Left colon (tissue), 2 donors: Measurements from ENCODE around the gene TRAM2. TPM values are rescaled to one million over a fixed set of nuclear protein-coding genes. Genes with fewer than 3 reads are reported as not detected.
A peak's percentile ranks its signal among the peaks of the same experiment; 100 is the strongest.

Experiments
- ATAC-seq: fragments of 200-7000 bp; cut with Tn5 transposase; one replicate; pipeline ENCODE4 v1.9.1; 2020; ENCODE audit warnings: mild to moderate bottlenecking, moderate library complexity
- DNase-seq, 2 donors: peaks; one replicate each; pipeline ENCODE4 v3.0.0-alpha.2; 2020
- intact Hi-C, 2 donors: fragments of 100-400 bp; cut with DNase I in 1 of 2; cut with micrococcal nuclease in 1 of 2; formaldehyde crosslinking; loops; one replicate each; pipeline versions ENCODE4 v1.11.2 to v1.14.0; 2022; cut with DNase I, micrococcal nuclease
- total RNA-seq, 2 donors: library from RNA; stranded (reverse); fragmentation: NEBNext Ultra II Directional; extraction: Animal tissue kit (Norgen Biotek cat#: 25700); gene quantifications; one replicate each; pipeline ENCODE4 v1.2.1, GENCODE V29; 2021
- donor health status: DM: no; HTN: no; CAD: no.
- donor health status: DM: yes; HTN: yes; CAD: no.

TRAM2 gene
- total RNA-seq, 2 donors from 2014 or later, result 15.3 to 23.7 TPM

DNA sequence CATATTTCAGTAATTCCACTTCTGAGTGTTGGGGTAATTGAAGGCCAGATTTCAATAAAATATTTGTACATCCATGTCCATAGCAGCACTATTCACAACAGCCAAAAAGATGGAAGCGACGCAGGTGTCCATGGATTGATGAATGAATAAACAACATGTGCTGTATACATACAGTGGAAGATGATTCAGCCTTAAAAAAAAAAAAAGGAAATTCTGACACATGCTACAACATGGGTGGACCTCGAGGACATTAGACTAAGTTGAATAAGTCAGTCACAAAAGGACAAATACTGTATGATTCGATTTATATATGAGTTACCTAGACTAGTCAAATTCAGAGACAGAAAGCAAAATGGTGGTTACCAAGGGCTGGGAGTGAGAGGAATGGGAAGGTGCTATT lies 57.2 kb downstream of the TRAM2 start:
- DNase-seq, result no peak
- intact Hi-C loops, result loop anchor here in 1 of 2 donors (10.0 kb wide), 1 partner anchor 95 kb away; the partner anchor contains the start of gene EFHC1
- no peak for ATAC-seq

DNA sequence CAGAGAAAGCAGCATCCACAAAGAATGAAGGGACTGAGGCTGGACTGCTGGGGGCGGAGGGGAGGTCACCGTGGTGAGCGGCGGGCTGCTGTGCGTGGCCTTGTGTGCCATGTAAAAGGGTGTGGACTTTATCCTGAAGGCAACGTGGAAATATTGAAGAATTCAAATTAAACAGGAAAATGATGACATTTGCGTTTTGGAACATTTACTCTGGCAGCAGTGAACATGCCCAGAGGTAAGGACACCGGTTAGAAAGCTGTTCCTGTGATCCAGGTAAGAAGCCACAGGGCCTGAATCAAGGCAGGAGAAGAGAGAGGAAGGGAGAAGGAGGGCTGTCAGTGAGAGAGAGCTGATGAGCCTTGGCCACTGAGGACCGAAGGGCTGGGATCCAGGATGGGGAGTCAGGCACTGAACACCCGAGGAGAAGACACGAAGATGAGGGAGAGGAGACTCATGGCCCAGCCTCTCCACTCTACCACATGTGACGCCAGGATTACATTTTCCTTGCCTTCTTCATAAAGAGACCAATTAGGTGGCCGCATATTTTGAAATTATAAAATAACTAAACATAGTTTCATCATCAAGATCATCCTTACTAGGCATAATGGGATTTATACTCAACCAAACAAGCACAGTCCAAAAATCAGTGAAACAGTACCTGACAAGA lies 58.4 kb downstream of the TRAM2 start:
- ATAC-seq (no peak), DNase-seq (no peak)
- intact Hi-C loops, result loop anchor here in 1 of 2 donors (10.0 kb wide), 1 partner anchor 94 kb away; the partner anchor contains the start of gene EFHC1

DNA sequence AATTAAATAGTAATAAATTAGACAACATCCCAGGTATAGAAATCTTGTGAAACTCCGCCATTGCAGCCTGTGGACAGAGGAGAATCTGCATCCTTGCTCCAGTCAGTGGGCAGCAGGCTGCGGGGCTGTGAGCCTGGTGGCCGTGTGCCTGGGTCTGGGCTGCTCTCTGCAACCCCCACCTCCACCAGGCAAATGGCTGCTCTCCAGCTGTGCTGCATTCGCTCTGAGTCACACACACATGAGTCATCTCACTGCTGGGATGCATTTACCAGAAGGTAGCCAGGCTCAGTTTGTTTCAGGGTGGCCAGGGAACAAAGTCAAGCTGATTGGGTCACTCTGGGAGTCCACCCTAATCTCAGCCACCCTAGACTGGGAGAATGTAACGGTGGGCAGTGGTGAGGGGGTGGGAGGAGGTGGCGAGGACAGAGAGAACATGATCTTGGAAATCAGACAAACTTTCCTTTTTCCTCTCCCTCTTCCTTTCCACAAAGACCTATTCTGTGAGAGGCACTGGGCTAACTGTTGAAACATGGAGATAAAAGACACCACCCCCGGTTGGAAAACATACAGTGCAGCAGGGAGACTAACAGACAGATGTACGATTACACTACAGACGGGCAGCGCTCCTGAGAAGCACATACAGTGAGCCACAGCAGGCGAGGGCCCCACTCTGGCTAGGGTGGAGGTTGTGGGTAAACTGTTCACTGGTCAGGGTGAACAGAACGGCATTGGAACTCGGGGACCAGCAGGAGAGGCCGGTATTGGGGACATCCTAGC lies 59.2 kb downstream of the TRAM2 start:
- ATAC-seq, result peak; percentile 75
- intact Hi-C loops, result loop anchor here in 1 of 2 donors (10.0 kb wide), 1 partner anchor 93 kb away; the partner anchor contains the start of gene EFHC1
- peak; percentile 61 to 84 for DNase-seq

DNA sequence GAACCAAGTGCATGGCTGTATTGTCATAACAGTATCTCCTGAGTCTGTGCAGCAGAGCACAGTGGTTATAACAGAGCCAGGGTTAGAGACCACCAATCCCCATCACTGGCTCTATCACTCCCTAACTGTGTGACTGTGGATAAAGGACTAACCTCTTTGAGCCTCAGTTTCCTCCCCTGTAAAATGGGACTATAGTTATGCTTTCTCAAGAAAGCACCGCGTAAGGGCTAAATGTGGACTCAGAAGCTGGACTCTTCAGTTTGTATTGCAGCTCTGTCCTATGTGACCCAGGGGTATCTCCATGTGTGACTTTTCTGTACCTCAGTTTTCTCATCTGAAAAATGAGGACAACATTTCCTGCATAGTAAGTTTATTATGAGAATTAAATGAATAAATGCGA lies 59.9 kb downstream of the TRAM2 start:
- intact Hi-C loops, result loop anchor here in 1 of 2 donors (10.0 kb wide), 1 partner anchor 92 kb away; the partner anchor contains the start of gene EFHC1
- DNase-seq (no peak), ATAC-seq (no peak)

DNA sequence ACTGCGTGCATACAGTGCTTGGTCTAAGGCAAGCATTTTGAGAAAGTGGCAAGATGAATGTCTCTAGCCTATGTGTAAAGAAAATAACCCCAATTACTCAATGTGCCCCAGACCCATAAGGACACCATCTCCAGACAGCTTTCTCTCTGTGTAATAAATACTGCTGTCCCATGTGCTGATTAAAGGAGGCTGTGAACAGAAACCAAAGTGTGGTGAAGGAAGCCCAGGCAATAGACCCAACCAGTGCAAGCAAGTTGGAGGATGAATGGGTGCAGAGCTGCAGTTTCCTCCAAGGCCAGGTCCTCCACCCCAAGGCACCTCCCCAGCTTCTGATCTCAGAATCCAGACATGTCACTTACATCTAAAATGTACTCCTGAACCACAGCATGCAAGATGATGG lies 60.6 kb downstream of the TRAM2 start:
- DNase-seq (no peak), ATAC-seq (no peak)
- intact Hi-C loops, result loop anchor here in 1 of 2 donors (10.0 kb wide), 1 partner anchor 91 kb away; the partner anchor contains the start of gene EFHC1

DNA sequence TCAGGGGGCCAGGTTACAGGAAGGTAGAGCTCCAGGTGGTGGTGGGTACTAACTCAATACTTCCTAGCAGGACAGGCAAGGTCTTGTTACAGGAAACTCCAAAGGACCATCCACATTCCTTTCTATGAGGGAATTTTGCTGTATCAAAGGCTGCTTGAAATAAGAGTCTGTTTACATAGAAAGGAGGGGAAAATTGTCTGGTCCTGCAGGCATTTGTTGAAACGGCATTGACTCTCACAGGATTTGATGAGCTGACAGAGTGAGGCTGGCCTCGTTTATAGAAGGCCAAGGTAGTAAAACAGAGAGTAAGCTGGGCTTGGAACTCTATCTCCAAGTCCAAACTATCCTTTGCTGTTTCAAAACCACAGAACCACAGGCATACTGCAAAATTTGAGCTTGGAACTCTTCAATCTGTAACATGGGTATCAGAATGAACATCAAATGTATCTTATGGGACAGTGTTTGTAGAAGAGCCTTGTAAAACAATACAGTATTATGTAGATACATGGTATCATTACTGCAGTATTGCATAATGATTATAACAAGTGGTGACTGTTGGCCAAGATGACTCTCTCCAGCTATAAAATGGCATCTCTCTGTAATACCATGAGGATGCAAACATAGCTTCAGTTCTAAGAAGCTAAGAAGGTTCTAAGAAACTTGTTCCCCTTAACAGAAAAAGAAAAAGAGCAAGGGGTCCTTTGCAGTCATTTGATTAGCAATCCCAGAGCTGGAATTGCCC lies 61.5 kb downstream of the TRAM2 start:
- peak; percentile 53 for ATAC-seq
- intact Hi-C loops, result loop anchor here in 1 of 2 donors (10.0 kb wide), 1 partner anchor 91 kb away; the partner anchor contains the start of gene EFHC1
- DNase-seq, result no peak

DNA sequence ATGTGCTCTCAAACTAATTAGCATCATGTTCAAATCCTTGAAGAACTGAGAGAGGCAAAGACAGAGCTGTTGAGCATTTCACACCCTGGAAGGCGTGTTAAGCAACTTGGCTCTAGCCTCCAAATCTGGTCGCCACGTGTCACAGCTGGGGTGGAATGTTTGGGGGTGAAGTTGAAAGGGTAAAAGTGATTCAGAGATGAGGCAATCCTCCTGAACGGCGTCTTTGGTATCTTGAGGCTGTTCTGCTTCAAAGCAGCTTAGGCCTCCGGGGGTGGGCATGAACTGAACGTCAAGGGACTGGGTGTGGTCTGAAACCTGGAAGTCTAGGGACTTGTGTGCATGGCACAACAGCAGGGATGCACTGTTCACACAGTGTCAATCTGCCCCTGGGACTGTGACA lies 62.3 kb downstream of the TRAM2 start:
- ATAC-seq (no peak), DNase-seq (no peak)
- intact Hi-C loops, result loop anchor here in 1 of 2 donors (10.0 kb wide), 1 partner anchor 90 kb away; the partner anchor contains the start of gene EFHC1

DNA sequence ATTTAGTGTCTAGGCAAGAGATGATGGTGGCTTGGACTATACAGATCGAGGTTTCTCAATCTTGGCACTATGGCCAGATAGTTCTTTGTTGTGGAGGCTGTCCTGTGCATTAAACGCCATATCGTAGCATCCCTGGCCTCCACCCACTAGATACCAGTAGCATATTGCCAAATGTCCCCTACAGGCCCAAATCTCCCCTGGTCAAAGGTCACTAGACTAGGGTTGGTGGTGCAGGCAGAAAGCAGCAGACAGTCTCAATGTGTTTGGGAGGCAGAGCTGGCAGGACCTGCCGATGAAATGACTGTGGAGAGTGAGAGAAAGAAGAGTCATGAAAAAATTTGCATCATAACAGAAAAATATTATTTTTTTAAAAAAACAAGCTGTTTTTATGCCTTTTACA lies 63.0 kb downstream of the TRAM2 start:
- DNase-seq, result no peak
- intact Hi-C loops, result loop anchor here in 1 of 2 donors (10.0 kb wide), 1 partner anchor 89 kb away; the partner anchor contains the start of gene EFHC1
- ATAC-seq, result no peak

DNA sequence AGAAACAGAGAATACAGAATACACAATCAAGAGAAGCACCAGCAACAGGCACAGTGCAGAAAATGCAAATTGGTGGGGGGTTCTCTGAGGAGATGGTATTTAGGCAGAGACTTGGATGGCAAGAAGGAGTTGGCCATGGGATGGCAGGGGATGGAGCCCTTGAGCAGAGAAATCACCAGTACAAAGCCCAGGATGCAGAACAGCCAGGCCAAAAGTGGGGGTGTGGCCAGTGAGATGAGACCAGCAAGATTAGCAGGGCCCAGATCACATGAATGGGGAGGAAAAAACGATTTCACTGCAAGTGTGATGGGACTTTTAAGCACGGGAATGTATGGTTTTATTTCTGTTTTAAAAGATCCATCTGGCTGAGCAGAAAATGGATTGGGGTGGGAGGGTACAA lies 63.4 kb downstream of the TRAM2 start:
- ATAC-seq (no peak), DNase-seq (no peak)
- intact Hi-C loops, result loop anchor here in 1 of 2 donors (10.0 kb wide), 1 partner anchor 89 kb away; the partner anchor contains the start of gene EFHC1

DNA sequence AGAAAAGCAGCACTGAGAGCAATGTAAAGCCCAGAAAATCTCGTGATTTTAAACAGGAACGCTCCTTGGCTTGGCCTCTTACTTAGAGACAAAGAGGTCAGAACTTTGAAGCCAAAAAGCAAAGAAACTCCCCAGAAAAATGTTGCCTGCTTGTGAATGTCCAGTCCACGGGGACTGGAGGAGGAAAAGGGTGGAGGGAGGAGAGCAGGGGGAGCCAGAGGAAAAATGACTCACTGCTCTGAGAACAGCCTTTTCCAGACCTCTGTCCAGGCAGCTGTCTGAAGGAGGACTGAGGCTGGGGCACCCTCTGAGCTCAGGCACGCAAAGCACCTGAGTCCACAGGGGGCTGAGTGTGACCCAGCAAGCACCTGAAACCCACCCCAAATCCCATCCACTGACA lies 64.7 kb downstream of the TRAM2 start:
- DNase-seq (no peak), ATAC-seq (no peak)
- intact Hi-C loops, result loop anchor here in 1 of 2 donors (10.0 kb wide), 1 partner anchor 87 kb away; the partner anchor contains the start of gene EFHC1

DNA sequence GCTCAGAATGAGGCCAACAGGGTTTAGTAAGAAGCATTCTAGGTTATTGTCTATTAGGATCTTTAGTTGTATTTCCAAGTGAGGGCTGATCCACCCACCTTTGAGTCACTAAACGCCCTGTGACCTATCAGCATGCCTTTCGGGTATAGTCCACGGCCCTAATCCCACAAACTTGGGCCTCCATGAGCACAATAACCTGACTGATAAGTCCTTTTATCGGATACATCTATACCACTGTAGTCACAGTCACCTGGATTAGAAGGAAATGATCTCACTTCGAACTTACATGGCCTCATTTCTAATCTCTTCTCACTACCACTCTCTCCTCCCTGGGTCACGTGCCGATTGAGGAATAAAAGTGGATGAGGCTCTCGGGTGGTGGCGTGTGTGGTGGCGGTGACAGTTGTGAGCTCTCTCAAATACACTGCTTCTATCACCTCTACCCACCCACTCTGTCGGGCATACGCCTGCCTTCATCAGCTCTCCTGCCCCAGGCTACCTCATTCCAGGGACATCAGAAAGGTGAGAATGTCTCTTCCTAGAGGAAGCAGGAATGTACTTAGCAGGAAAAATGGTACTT lies 65.2 kb downstream of the TRAM2 start:
- no peak for ATAC-seq
- no peak for DNase-seq
- intact Hi-C loops, result loop anchor here in 1 of 2 donors (10.0 kb wide), 1 partner anchor 87 kb away; the partner anchor contains the start of gene EFHC1

DNA sequence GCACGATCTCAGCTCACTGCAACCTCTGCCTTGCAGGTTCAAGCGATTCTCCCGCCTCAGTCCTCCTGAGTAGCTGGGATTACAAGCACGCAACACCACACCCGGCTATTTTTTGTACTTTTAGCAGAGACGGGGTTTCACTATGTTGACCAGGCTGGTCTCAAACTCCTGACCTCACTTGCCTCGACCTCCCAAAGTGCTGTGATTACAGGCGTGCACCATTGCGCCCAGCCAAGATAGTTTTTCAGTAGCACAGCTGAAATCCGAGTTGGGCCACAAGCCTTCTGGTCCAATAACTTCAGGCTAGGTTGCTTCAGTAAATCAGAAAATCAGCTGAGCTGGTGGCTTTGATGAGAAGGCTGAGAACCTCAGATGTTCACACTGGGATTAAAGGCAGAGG lies 65.7 kb downstream of the TRAM2 start:
- DNase-seq (no peak), ATAC-seq (no peak)
- intact Hi-C loops, result loop anchor here in 1 of 2 donors (10.0 kb wide), 1 partner anchor 86 kb away; the partner anchor contains the start of gene EFHC1

DNA sequence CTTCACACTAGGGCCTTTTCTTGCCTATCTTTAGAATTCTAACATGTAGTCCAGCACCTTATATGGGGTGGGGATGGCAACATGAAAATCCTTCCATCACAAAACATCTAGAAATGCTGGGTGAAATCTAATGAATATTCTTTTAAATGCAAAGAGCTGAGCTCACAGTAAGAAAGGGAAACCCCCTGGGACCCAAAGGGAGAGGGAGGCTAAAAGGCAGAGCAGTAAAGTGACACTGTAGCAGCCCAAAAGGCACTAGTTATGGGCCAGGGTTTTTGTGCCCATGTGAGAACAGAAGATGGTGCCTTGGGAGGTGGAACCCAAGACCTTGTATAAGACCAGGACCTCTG lies 66.7 kb downstream of the TRAM2 start:
- ATAC-seq, result no peak

DNA sequence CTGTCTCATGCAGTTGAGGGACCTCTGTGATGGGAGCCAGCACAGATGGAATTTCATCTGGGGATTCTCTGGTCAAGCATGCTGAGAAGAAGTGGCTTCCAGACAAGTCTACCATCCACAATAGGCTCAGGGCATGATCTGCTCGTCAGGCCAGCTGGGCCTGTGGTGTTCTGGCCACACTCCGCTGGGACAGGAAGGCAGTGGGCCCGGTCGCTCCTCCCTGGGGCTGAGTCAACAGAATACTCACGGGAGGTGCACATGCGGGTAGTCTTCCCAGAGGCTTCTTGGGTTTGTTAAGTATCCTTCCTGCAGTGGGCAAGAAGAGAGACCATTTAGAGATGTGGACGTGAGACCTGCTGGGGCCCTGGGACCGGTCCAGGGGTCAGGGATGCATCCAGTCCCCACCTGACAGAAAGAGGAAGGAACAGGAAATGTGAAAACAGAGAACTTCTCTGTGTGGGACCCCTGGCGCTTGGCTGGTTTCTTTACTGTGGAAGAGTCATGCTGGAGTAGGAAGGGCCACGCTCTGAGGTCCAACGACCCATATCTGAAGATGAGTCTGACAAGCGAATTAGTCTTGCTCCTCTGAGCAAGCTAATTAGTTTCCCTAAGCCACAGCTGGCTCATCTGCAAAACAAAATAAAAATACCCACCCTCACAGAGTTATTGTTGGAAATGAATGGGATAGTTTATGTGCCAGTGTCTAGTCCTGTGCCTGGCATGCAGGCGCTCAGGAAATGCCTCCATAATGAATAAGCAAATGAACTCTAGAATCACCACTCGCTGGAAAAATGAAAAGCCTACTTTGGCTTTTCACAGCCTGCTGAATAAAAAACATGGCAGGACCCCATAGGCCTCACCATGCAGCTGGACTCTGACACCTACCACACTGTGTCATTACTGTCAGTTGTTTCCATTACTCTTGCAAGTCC lies 67.3 kb downstream of the TRAM2 start:
- DNase-seq, result no peak
- no peak for ATAC-seq
- intact Hi-C loops, result loop anchor here in 1 of 2 donors (5.0 to 10.0 kb wide), 2 partner anchors 68 to 85 kb away; partner anchors contain the start of genes EFHC1 and TRAM2

More for the DNA sequence above, 66.7 kb downstream of the TRAM2 start:
- DNase-seq, result no peak
- intact Hi-C loops, result loop anchor here in 1 of 2 donors (10.0 kb wide), 1 partner anchor 85 kb away; the partner anchor contains the start of gene EFHC1

DNA sequence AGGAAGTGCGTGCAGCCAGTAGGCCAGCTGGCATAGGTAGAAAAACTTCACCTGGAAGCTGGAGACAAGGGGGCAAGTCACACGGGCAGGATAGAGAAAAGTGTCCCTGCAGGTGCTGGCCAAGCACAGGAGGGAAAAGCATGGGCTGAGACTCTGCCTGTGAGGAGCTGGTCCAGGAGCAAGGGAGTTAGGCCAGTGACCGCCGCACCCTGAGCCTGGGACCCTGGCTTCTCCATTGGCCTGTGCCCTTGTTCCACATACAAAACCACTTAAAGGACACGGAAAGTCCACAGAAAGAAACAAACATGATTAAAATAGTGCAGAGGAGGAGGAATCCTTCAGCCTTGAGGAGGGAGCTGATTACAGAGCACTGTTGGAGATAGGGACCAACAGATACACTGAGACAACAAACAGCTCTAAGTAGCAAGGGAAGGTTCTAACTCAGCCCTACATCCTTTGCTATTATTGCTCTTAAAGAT lies 68.6 kb downstream of the TRAM2 start:
- intact Hi-C loops, result loop anchor here in 1 of 2 donors (5.0 kb wide), 1 partner anchor 69 kb away; the partner anchor contains the start of gene TRAM2
- DNase-seq (no peak), ATAC-seq (no peak)

DNA sequence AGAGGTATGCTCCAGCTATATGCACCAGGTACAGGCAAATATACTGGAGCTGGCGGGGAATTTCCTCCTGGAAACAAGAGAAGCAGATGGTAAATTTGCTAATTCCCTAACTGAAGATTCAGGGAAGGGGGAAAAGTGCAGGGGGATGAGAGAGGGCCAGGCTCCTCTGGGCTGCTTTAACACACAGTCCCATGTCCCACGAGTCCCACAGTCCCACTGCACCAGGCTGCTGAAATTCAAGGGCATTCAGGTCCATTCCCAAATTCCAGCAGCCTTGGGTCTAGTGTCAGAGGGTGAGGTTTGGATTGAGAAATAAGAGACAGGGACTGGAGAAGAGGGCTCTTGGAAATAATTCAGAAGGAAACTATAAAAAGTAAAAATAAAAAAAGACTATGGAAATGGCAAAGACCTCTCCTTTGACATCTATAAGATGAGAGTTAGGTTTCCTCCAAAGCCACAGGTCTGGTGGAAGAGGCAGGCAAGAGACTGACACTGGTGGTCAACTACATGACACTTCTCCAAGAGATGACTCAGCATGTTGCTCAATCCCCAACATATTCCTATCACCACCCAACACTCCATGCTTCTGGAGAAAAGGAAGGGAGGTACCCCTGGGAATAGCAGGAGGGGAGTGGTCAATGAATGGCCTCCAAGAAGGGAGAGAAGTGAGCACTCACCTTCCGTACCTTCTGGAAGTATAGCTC lies 69.2 kb downstream of the TRAM2 start:
- DNase-seq, result no peak
- ATAC-seq, result no peak
- intact Hi-C loops, result loop anchor here in 1 of 2 donors (5.0 kb wide), 1 partner anchor 70 kb away; the partner anchor contains the start of gene TRAM2
